NCI-H187 treated with DMSO at 0.1 percent for 48 hours (cell line): Measurements from ENCODE around the gene NTPCR.
"Not testable (repeated sequence)": the region's sequence is repeated elsewhere in the genome, so short reads cannot be mapped to it uniquely, and the experiment has no call there.

Experiments used
- DNase-seq: peaks from one replicate; lab custom pipeline; 2025; lab: John Stamatoyannopoulos, UW

NTPCR gene

DNA sequence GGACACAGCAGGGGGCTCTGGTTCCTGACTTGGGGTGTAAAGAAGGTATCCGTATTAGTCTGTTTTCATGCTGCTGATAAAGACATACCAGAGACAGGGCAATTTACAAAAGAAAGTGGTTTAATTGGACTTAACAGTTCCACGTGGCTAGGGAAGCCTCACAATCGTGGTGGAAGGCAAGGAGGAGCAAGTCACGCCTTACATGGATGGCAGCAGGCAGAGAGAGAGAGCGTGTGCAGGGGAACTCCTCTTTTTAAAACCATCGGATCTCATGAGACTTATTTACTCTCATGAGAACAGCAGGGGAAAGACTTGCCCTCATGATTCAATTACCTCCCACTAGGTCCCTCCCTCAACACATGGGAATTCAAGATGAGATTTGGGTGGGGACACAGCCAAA lies 23.2 kb upstream of the NTPCR start:
- DNase-seq, result not testable (repeated sequence)

- DNase-seq, result no peak
Measured at GRCh38 chr1:232927830-232928505, 22.4 kb upstream of the NTPCR start.

DNA sequence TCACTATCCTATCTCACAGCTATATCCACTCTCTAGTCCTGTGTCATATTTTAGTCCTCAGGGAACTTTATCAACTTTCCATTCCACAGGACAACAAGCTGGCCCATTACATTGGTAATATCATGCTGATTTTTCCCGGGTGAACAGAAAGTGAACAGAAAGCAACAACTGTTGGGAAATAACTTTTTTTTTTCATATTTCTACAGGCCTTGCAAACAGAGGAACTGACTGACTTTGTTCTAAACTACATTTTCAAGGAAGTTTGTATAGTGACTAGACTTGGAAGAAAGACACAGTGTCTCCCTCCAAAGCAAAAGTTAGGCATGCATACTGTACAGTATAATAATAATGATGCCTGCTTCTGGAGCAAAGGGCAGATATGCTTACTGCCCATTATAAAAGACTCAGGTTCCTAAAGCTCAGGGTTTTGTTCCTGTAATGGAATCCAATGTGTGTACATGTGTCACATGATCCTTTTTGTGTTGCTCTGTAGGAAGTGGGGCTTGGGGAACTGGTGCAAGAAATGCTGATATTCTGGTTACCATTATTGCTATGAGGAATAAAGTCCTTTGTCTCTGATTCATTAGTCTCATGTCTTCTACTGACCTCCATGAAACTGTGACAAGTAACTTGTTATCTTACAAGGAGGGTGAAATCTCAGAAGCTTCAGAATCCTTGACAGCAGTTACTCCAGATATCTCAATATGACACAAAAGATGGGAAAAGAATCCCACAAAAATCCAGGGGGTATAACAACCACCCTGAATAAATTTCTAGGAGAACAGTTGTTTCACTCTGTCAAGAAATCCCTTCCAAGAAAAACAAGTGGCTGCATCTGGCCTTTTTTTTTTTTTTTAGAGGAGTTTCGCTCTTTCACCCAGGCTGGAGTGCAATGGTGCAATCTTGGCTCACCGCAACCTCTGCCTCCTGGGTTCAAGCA lies 17.7 kb upstream of the NTPCR start:
- DNase-seq, result no peak

DNA sequence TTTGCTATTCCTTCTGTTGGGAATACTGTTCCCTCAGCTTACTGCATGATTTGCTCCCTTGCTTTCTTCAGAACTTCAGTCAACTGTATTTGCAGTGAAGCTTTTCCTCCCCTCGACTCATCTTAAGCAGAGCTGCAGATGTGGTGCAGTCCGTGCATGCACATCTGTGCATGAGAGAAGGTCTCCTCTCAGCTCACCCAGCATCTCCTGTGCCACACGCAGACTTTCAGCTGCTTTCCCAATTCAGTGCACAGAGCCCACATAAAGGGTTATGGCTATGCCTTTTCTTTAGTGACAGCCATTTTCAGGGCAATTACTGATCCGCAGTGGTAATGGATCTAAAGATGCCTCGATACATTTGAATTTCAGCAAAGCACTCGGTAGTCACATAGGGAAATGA lies 13.5 kb upstream of the NTPCR start:
- no peak for DNase-seq

DNA sequence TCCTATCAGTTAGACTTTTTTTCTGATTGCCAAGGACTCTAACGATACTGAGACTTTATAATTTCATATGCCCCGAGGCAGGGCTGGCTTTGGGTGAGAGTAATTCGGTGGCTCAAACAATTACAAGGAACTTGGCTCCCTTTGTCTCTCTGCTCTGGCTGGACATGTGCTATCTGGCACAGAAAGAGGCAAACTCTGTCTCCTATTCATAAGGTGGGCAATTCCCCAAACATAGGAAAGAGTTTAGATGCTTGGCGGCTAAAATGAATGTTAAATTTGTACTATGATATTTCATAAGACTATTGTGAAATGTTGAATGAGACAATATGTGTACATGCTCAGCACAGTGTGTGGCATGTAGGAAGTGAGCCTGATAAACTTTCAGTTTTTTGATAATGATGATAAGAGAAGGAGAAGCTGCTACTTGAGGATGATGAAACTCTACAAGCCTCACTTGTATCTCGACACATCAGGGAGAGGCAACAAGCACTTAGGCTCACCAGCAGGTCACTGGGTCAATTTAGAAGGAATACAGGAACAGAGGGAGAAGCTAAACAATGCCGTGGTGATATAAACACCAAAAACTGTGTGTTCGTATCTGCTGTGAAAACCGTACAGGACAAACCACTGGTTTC lies 12.6 kb upstream of the NTPCR start:
- DNase-seq, result no peak

DNA sequence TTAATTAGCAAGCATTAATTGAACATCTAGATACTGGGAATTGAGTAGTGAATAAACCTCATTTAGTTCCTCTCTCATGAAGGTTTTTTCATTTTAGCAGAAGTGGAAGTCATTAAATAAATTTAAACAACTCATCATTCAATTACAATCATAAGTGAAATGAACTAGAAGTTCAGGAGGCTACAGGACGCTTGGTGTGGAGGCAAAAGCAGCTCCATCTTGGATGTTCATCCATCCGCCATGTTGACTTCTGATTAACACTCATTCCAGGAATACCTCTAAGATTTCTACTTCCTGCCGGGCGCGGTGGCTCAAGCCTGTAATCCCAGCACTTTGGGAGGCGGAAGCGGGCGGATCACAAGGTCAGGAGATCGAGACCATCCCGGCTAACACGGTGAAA lies 11.5 kb upstream of the NTPCR start:
- DNase-seq, result no peak

- no peak for DNase-seq
Measured at GRCh38 chr1:232939748-232940147, 10.7 kb upstream of the NTPCR start.

GRCh38 chr1:232940262-232940661 lies 10.1 kb upstream of the NTPCR start:
- no peak for DNase-seq

- no peak for DNase-seq
Measured at GRCh38 chr1:232942413-232943294, 7.8 kb upstream of the NTPCR start.

GRCh38 chr1:232943679-232944252 lies 6.6 kb upstream of the NTPCR start:
- no peak for DNase-seq

GRCh38 chr1:232944347-232944746 lies 6.1 kb upstream of the NTPCR start:
- no peak for DNase-seq

- DNase-seq, result no peak
Measured at GRCh38 chr1:232949636-232950196, 695 bp upstream of the NTPCR start.

DNA sequence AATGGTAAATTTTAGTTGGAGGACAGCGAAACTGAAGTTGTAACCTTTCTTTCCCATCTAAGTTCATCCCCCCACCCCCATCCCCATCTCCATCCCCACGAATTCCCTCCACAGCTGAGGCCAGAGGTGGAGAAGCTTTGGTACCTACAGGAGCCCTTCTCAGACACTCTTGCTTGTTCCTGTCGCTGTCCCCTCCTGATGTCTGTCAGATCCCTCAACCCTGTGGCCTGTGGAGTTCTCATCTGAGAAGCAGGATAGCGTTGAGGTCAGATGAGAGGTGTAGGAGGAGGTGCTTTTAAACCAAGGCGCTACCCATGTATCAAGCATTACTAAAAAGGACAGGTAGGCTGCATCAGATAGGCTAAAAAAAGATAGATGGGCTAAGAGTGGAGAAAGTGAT lies 769 bp downstream of the NTPCR start:
- no peak for DNase-seq

DNA sequence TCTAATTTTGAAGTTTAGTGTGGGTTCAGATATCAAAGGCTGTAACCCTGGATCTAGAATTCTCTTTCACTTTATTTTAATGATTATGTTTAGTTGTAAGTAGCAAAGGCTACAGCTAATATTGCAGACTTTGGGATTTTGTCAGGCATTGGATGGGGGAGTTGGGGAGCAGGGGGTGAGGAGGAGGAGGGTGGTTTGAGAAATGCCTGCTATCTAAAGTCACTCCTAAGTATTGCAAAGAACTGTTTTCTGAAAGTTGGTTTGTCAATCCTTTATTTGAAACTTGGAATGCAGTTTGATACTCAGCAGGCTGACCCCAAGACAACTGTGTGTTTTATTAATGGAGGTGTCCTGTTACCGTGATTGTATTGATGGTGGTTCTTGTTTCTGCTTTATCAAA lies 1.2 kb downstream of the NTPCR start:
- no peak for DNase-seq

- DNase-seq, result no peak
Measured at GRCh38 chr1:232952514-232953499, 2.4 kb downstream of the NTPCR start.

DNA sequence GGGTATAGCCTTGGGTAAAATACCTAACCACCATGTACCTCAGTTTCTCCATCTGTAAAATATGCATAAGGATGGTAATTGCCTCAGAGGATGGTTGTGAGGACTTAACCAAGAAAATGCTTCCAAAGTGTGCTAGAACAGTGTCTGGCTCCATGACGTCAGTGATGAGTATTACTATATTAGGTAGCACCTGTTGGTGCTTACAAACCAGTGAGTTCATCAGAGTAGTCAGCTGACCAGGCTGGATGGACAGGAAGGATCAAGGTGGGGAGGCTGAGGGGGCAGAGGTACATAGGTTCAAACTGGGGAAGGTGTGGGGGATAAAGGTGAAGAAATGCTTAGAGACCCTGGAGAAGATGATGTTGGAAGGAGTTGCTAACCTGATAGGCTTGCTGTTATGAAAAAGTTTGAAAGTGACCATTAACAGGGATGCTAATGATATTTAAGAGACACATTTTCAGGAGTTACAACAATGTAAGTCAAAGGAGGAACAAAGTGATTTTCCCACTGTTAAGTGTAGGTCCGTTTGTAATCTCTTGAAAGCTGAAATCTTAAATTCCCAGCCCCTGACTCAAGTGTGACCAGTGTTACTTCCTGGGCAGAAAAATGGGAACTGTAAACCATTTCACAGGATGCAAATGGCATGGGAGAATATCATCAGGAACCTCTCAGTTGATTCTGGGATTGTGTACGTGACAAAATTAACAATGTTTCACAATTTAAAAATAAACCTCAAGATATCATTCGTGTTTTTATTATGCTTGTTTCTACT lies 4.4 kb downstream of the NTPCR start:
- no peak for DNase-seq

DNA sequence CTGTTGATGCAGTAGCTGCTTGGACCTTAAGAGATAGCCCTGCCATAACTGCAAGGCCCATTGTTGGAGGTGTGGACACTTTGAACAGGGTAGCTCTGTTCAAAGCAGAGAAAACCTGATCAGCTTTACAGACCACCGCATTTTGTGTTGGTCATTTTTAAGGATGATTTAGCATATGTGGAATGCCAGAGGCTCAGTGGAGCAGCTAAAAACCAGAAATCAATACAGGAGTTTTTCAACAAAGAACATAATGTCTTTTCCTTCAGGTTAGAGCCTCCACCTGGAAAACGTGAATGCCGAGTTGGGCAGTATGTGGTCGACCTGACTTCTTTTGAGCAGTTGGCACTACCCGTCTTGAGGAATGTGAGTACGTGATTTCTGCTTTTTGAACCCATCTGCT lies 5.7 kb downstream of the NTPCR start:
- no peak for DNase-seq

- DNase-seq, result no peak
Measured at GRCh38 chr1:232958067-232958466, 7.7 kb downstream of the NTPCR start.
